SJCRH30 (cell line): ENCODE results near the gene KCNAB1. TPM values are rescaled to one million over a fixed set of nuclear protein-coding genes. Genes with fewer than 3 reads are reported as not detected.
A peak's percentile ranks its signal among the peaks of the same experiment; 100 is the strongest.

Experiments used
- DNase-seq, 2 experiments: peaks; one replicate each; pipeline ENCODE4 v3.0.0-alpha.2; 2015 to 2020
- H3K27ac ChIP-seq: fragments of 250-450 bp; sonication (Bioruptor Pico); 2 replicates; pipeline ENCODE4 v1.5.1; 2020; ENCODE audit warnings: mild to moderate bottlenecking, moderate library complexity
- H3K27me3 ChIP-seq: fragments of 250-450 bp; sonication (Bioruptor Pico); 2 replicates; pipeline ENCODE4 v1.5.1; 2020; ENCODE audit warnings: mild to moderate bottlenecking, moderate library complexity
- H3K36me3 ChIP-seq: fragments of 250-450 bp; sonication (Bioruptor Pico); 2 replicates; pipeline ENCODE4 v1.5.1; 2020; ENCODE audit warnings: mild to moderate bottlenecking, moderate library complexity
- H3K4me1 ChIP-seq: fragments of 250-450 bp; sonication (Bioruptor Pico); 2 replicates; pipeline ENCODE4 v1.5.1; 2020; ENCODE audit warnings: mild to moderate bottlenecking, moderate library complexity
- H3K4me3 ChIP-seq: fragments of 250-450 bp; sonication (Bioruptor Pico); 2 replicates; pipeline ENCODE4 v1.5.1; 2020; ENCODE audit warnings: mild to moderate bottlenecking, moderate library complexity
- H3K9me3 ChIP-seq: fragments of 250-450 bp; sonication (Bioruptor Pico); replicated peaks from 2 replicates; pipeline ENCODE4 v1.5.1; 2020; ENCODE audit warnings: mild to moderate bottlenecking, moderate library complexity
- total RNA-seq: library from RNA; depleted of rRNA; stranded (reverse); fragments of >200 nt; shearing (Covaris generic); gene quantifications from 2 replicates; pipeline ENCODE4 v1.2.3, GENCODE V29; 2014

The KCNAB1 gene
- total RNA-seq, 1 experiment from 2014 or later = not detected

- DNase-seq = no peak
- no peak overlapping the region for H3K4me3 ChIP-seq
- H3K27me3 ChIP-seq = no peaks in the 10 kb centered on the region
- H3K4me1 ChIP-seq = no peaks in the 10 kb centered on the region
- no peaks in the 10 kb centered on the region for H3K36me3 ChIP-seq
- no peaks in the 10 kb centered on the region for H3K9me3 ChIP-seq
- H3K27ac ChIP-seq = no peak overlapping the region
These were observed 349.1 kb downstream of the KCNAB1 start for GRCh38 chr3:156469456-156469855.

DNA sequence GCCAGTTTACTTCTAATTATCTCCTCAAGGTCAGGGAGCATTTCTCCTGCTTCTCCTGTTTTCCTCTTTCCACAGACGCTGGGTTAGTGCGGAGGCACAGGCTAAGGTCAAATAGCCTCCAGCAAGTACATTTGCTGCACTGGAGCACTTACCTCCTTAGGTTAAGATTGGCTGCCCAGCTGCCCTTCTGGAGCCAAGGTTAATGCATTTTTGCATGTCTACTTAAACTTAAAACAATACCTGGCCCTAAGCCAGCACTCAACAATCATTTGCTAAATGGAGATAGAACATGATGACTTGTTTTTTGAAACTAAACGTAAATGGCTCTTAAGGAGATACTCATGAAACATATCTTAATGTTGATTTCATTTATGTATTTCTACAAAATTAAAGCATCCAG is 351.1 kb downstream of the KCNAB1 start:
- DNase-seq = no peak
- H3K27ac ChIP-seq = no peak overlapping the region

GRCh38 chr3:156472150-156472549 is 351.8 kb downstream of the KCNAB1 start:
- H3K36me3 ChIP-seq = no peaks in the 10 kb centered on the region
- no peak overlapping the region for H3K4me3 ChIP-seq
- no peaks in the 10 kb centered on the region for H3K4me1 ChIP-seq
- H3K27me3 ChIP-seq = no peaks in the 10 kb centered on the region
- no peak overlapping the region for H3K27ac ChIP-seq
- H3K9me3 ChIP-seq = no peaks in the 10 kb centered on the region
- DNase-seq = no peak

More for the DNA sequence above, 351.1 kb downstream of the KCNAB1 start:
- Histone ChIP-seq H3K36me3 (no peaks in the 10 kb centered on the region), H3K4me1 (no peaks in the 10 kb centered on the region), H3K9me3 (no peaks in the 10 kb centered on the region), H3K27me3 (no peaks in the 10 kb centered on the region), H3K4me3 (no peak overlapping the region)

DNA sequence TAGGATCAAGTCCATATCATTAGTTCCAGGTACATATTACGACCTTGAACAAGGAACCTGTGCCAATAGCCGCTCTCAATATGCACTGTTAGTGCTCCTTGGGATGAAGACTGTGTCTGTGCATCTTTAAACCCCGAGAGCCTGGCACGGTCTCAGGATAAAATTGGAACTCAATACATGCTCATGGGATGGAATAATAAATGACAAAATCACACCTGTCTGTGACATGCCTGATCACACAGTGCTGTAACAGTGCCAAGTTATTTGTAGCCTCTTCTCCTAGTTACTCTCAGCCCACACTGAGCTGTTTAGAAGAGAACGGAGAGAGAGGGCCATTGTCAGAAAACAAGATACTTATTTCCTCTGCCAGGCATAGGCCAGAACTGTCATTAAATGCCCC is 352.3 kb downstream of the KCNAB1 start:
- H3K4me1 ChIP-seq = no peaks in the 10 kb centered on the region
- no peak for DNase-seq
- H3K36me3 ChIP-seq = no peaks in the 10 kb centered on the region
- H3K27ac ChIP-seq = no peak overlapping the region
- no peaks in the 10 kb centered on the region for H3K9me3 ChIP-seq
- H3K27me3 ChIP-seq = no peaks in the 10 kb centered on the region
- no peak overlapping the region for H3K4me3 ChIP-seq

DNA sequence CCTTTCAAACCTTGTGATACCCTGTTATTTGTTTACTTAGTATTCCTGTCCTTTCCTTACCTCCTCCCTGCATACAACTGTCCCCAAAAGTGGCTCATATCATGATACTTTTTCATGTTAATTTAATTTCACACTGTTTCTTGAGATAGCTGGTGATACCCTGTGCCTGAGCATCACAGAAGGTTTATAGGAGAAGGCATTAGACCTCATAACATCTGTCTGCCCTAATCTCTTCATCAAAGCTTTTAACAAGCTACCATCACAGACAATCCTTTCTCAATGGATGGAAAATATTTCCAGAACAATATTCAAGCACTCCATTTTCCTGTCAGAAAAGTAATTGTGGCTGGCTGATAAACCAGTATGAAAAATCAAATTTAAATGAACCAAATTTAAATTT is 353.0 kb downstream of the KCNAB1 start:
- Histone ChIP-seq H3K27ac (no peak overlapping the region), H3K36me3 (no peaks in the 10 kb centered on the region), H3K4me3 (no peak overlapping the region), H3K9me3 (no peaks in the 10 kb centered on the region), H3K4me1 (no peaks in the 10 kb centered on the region), H3K27me3 (no peaks in the 10 kb centered on the region)
- no peak for DNase-seq

DNA sequence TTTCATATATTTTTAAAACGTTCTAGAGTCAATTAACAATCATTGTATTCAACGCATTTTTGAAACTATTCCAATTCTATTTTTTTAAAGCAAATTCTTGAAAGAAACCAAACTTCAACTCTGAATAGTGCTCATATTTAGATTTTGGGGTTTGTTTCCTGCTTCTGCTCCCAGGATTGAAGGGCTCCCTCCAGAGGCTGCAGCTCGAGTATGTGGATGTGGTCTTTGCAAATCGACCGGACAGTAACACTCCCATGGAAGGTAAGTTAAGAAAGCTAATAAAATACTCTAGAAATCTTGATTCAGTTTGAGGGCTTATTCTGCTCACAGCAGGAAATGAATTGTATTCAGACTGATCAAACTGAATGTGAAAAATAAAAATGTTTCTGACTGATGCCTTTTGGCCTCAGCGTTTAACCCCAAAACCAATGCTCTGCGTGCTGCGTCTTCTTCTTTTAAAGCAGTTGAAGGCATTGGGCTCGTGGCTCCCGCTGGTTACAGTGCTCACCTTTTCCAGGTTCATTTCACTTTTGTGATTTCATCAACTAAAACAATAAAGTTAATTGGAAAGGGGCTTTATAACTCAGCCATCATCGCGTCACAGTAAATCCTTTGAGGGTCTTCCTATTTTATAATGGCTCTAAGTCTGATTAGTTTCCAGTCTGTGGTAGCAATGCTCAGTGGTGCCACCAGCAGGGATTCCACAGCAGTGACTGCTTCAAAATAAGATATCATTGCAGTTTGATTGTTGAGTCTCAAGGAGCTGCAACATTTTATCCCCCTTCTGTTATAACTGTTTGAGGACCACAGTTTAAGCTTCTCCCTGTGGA is 354.4 kb downstream of the KCNAB1 start:
- H3K36me3 ChIP-seq = no peaks in the 10 kb centered on the region
- no peaks in the 10 kb centered on the region for H3K4me1 ChIP-seq
- H3K27me3 ChIP-seq = no peaks in the 10 kb centered on the region
- no peaks in the 10 kb centered on the region for H3K9me3 ChIP-seq
- DNase-seq = no peak
- H3K4me3 ChIP-seq = no peak overlapping the region
- H3K27ac ChIP-seq = no peak overlapping the region

- Histone ChIP-seq H3K27ac (no peak overlapping the region), H3K4me1 (no peaks in the 10 kb centered on the region), H3K4me3 (no peak overlapping the region), H3K9me3 (no peaks in the 10 kb centered on the region), H3K36me3 (no peaks in the 10 kb centered on the region), H3K27me3 (no peaks in the 10 kb centered on the region)
- DNase-seq = no peak
These were observed 356.9 kb downstream of the KCNAB1 start for GRCh38 chr3:156477323-156477722.

DNA sequence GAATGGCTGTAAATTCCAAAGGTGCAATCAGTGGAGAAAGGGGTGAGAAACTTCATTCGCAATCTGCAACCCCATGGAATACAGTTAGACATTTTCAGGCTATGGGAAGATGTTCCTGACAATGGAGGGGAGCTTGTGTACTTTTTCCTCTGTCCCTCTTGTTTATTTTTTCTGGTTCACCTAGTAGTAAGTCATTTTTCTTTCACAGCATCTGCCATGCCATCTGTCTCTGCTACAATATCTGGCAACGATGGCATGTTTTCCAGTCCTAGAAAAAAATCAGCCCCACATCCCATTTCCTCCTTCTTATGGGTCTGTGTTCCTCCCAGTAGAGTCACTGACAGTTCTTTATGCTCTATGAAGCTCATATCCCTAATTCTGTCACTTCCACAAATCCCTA is 358.5 kb downstream of the KCNAB1 start:
- Histone ChIP-seq H3K27me3 (no peaks in the 10 kb centered on the region), H3K4me3 (no peak overlapping the region), H3K9me3 (no peaks in the 10 kb centered on the region), H3K4me1 (0 out of 2 replicates have a peak, but pooled peaks cover 5% of the 10 kb centered on the region), H3K27ac (no peak overlapping the region), H3K36me3 (no peaks in the 10 kb centered on the region)
- DNase-seq = no peak

DNA sequence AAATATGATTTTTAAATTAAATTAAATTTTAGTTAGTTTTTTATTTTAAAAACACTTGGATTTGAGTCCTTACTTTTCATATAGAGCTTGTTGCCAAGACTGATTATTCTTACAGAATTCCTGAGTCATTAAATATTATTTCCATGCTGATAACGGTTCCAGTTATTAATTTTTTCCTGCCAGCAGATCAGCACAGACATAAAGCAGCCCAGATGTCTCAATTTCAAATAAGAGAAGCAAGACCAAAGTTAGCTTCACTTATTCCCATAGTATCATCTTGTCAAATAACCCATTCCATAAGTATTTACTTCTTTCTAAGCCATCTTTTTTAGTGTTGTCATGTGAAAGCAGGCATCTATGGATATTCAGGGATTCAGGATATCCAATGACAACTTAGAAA is 359.2 kb downstream of the KCNAB1 start:
- no peak overlapping the region for H3K27ac ChIP-seq
- no peak for DNase-seq
- H3K9me3 ChIP-seq = no peaks in the 10 kb centered on the region
- H3K36me3 ChIP-seq = no peaks in the 10 kb centered on the region
- no peaks in the 10 kb centered on the region for H3K27me3 ChIP-seq
- no peak overlapping the region for H3K4me3 ChIP-seq
- H3K4me1 ChIP-seq = peaks cover 6% of the 10 kb centered on the region; the same call in 1 of the 2 replicates

DNA sequence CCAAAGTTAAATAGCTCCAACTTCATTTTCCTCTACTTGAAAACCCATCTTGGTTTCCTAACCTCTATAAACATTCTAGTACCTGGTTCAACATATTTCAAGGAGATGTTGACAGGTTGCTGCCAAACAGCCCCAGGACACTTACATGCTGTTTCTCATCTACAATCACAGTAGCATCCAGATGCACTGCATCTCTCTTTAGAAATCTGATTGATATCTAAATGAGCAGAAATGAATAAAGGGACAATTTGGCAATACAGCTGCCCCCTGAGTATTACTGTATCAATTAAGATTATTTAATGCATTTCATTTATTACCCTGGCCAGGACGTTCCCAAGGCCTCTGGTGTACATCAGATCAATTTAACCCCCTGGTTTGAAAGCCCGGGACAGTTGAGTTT is 360.6 kb downstream of the KCNAB1 start:
- Histone ChIP-seq H3K4me1 (peaks cover 6% of the 10 kb centered on the region; the same call in 1 of the 2 replicates), H3K4me3 (no peak overlapping the region), H3K36me3 (no peaks in the 10 kb centered on the region), H3K27ac (no peak overlapping the region), H3K9me3 (no peaks in the 10 kb centered on the region), H3K27me3 (no peaks in the 10 kb centered on the region)
- DNase-seq = no peak

- no peak overlapping the region for H3K27ac ChIP-seq
- H3K36me3 ChIP-seq = no peaks in the 10 kb centered on the region
- H3K27me3 ChIP-seq = no peaks in the 10 kb centered on the region
- no peak overlapping the region for H3K4me3 ChIP-seq
- H3K9me3 ChIP-seq = no peaks in the 10 kb centered on the region
- peaks cover 6% of the 10 kb centered on the region; the same call in 1 of the 2 replicates for H3K4me1 ChIP-seq
- DNase-seq = no peak
These were observed 362.6 kb downstream of the KCNAB1 start for GRCh38 chr3:156483002-156483401.

- H3K27ac ChIP-seq = peak overlapping the region; percentile 8; the same call in 1 of the 2 replicates
- H3K36me3 ChIP-seq = no peaks in the 10 kb centered on the region
- H3K9me3 ChIP-seq = no peaks in the 10 kb centered on the region
- DNase-seq = no peak
- no peak overlapping the region for H3K4me3 ChIP-seq
- H3K27me3 ChIP-seq = no peaks in the 10 kb centered on the region
- H3K4me1 ChIP-seq = peaks cover 6% of the 10 kb centered on the region; the same call in 1 of the 2 replicates
These were observed 363.0 kb downstream of the KCNAB1 start for GRCh38 chr3:156483426-156483825.

DNA sequence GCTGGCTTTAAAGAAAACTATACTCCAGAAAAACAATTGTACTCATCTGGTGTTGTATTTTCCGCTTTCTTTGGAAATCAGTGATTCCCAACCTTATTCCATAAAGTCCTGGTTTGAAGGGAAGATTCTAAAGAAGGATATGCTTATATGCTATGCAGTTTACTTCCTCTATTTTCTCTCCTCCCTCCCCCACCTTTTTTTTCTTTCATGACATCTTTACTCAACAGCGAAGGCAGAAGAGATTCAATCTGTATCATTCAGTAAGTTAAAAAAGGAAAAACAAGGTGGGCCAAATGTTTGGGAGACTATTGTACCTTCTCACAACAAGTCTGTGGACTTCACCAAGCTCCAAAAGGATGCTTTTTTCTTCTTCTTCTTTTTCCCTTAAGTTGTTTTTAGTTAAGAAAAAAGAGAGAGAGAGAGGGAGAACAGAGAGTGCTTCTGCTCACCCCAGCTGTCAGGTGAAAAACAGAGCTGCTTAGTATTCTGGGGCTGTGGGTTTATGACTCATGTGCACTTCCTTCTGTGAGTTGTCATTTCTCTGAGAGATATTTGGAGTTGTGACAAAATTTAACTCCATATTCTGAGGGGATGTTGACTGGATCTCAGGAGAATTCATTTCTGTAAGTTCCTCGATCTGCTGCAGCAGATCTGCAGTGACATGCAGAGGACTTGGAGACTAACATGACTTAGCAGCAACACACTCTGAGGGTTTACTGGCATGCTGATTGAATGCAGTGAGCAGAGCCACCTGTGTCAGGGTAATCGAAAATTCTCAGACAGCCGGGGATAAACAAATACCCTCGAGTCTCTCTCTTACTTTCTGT is 363.8 kb downstream of the KCNAB1 start:
- no peaks in the 10 kb centered on the region for H3K9me3 ChIP-seq
- no peaks in the 10 kb centered on the region for H3K27me3 ChIP-seq
- no peaks in the 10 kb centered on the region for H3K36me3 ChIP-seq
- H3K4me1 ChIP-seq = peaks cover 6% of the 10 kb centered on the region; the same call in 1 of the 2 replicates
- peak in 1 of 2 experiments; percentile 33 for DNase-seq
- peak overlapping the region; percentile 8; the same call in 1 of the 2 replicates for H3K27ac ChIP-seq
- peak overlapping the region; percentile 10; the same call in 1 of the 2 replicates for H3K4me3 ChIP-seq

DNA sequence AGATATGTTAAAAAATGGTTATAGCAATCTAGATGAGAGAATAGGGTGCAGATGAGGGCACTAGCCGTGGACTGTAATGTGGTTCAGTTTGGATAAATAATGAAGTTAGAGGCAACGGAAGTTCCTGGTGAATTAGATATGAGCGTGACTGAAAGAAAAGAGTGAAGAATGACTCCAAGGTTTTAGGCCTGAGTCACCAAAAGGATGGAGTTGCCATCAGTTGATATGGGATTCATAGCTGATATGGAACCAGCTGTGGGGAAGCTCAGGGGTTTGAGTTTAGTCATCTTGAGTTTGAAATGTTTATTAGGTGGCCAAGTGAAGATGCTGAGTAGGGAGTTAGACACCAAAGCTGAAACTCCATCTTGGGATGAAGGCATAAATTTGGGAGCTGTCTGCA is 368.4 kb downstream of the KCNAB1 start:
- H3K4me3 ChIP-seq = no peak overlapping the region
- DNase-seq = no peak

DNA sequence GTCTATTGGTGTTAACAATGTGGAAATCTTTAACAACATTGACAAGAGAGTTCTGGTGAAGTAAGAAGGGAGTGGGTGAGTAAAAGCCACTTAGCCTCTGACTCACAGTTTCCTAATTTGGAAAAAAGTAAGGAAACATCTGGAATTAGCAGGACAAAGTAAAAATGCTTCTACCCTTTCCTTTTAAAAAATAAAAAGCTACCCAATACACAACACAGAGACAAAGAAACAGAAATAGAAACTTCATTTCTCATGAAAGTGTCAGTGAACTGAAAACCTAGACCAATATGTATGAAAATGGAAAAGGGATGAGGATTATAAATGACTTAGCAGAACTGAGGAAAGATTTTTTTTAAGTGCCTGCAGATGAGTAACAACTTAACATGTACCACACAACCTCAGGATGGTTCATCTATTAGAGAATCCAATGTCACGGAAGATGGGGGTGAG is 369.1 kb downstream of the KCNAB1 start:
- no peak for DNase-seq
- no peak overlapping the region for H3K4me3 ChIP-seq
- no peaks in the 10 kb centered on the region; the same call in 1 of the 2 replicates for H3K4me1 ChIP-seq
- no peaks in the 10 kb centered on the region for H3K9me3 ChIP-seq
- H3K36me3 ChIP-seq = no peaks in the 10 kb centered on the region
- no peak overlapping the region for H3K27ac ChIP-seq
- H3K27me3 ChIP-seq = no peaks in the 10 kb centered on the region

More for the DNA sequence above, 368.4 kb downstream of the KCNAB1 start:
- no peaks in the 10 kb centered on the region for H3K9me3 ChIP-seq
- H3K4me1 ChIP-seq = peaks cover 2% of the 10 kb centered on the region; the same call in 1 of the 2 replicates
- no peaks in the 10 kb centered on the region for H3K27me3 ChIP-seq
- no peak overlapping the region for H3K27ac ChIP-seq
- no peaks in the 10 kb centered on the region for H3K36me3 ChIP-seq
